ENCODE data around the gene FGF12.

The FGF12 gene

DNA sequence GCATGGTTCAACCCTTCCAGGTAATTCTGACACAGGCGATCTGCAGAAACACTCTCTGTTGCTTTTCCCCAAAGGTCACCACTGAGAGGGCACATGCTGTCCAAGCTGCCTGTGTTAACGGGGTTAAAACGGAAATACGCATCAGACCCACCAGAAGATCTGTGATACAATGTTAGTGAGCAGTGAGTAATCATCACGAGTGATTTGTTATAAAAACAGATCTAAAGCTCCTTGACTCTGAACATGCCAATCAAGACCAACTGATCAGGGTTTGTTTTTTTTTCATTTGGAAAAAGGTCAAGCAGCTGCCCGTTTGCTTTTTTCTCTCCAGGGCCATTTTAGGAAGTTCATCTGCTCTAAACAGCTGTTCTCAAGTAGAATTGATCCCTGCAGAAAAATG, 43.2 kb downstream of the FGF12 start:
- DNase-seq, result no peak

DNA sequence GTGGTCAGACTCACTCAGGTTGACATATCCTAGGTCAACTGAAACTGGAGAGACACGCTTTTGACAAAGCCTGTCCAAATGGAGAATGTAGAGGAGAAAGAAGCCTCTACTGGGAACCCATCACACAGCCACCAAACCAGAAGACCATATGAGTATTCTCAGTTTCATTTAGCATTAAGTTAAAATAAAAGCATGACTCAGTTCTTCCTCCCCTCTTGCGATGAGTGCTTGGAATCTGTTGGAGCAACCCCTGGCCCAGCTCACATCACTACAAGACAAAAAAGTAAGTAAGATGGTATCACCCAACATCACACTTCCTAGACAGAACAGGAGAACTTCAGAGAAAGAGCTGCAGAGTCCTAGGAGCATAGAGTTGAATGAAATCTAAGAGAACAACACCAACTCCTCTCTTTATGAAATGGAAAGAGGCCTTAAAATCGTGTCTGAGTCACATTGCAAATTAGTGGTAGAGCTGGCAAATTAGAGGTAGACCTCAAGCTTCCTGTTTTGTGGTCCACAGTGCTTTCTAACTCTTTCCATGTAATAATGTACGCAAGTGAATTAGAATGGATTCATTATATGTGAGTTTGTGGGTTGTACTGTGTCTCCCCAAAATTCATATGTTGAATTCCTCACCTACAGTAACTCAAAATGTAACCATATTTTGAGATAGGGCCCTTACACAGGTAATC, 51.2 kb downstream of the FGF12 start:
- DNase-seq, result no peak

- DNase-seq, result no peak
Observed at GRCh38 chr3:192655628-192656027, 71.7 kb downstream of the FGF12 start.

DNA sequence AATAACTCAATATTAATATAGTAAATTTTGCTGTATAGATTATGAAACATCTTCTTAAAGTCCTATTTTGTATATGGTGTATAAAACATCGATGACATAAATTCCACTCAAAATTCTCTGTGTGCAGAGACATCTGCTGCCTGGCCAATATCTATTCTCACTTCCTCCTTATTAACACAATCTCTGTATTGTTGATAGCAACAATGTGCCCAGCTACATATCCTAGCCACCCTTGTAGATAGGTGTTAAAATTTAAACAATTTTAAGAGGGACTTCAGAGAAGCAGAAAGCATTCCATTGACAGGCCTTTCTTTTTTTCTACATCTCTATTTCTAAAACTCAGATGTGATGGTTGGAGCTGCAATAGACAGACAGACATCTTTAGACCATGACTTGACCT, 72.3 kb downstream of the FGF12 start:
- DNase-seq, result no peak

- DNase-seq, result no peak
Observed at GRCh38 chr3:192653862-192654261, 73.5 kb downstream of the FGF12 start.

DNA sequence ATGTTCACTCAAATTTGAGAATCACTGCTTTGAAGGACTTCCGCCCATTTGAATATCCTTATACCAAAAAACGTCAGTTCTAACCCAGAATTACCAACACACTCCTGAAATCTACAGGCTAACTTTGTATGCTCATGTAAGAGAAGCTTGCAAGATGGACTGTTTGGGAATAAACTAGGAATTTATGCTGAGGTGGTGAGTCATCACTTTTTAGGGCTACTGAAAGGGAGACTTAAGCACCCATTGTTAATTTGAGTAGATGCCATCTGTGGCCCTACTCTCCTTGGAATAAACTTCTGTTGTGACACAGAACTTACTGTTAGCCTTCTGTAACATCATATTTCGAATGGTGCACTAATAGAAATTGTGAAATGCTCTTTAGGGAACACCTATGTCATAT, 74.6 kb downstream of the FGF12 start:
- DNase-seq, result no peak

DNA sequence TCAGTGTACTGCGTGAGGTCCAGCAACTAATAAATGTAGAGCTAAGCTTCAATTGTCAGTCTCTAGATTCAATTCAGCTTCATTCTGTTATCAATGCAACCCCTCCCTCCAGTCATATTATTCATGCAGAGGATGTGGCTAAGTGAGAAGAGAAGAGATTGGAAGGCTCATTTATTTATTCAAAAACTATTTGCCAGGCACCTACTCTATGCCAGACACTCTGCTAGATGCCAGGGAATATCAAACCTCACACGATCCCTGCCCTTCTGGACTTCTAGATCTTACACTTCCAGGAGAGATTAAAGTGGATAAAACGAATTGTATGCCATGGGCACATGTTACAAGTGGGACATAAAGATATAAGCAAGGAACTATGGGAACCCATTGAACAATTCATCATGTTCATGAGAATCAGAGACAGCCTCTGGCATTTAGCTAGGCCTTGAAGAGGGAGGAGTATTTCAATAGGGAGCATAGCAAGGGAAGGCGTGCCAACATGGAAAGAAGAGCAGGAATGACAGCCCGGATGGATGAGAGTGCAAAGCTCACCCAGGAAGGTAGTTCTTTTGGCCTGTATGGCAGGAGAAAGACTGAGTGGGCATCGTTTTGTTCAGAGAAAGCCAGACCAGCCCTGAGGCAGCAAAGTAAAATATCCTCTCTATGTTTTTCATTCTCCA, 75.4 kb downstream of the FGF12 start:
- DNase-seq, result no peak

- DNase-seq, result no peak
Observed at GRCh38 chr3:192645437-192645836, 81.9 kb downstream of the FGF12 start.

DNA sequence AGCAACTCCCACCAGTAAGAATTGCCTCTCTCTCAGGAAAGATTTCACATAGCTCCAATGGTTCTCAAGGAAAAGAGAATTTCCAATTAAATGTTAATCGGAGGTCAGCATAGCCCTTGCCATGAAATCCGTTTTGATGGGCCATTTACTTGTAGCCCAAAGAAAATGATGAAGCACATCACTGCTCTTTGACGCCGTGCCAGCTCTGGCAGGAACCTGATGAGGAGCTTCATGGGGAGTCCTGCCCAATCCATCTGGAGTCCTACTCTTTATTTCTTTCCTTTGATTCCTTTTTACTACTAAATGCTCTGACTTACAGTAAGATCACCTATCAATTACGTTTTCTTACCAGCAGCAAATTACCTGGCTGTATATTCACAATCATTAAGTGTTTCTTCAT, 84.7 kb downstream of the FGF12 start:
- DNase-seq, result no peak

DNA sequence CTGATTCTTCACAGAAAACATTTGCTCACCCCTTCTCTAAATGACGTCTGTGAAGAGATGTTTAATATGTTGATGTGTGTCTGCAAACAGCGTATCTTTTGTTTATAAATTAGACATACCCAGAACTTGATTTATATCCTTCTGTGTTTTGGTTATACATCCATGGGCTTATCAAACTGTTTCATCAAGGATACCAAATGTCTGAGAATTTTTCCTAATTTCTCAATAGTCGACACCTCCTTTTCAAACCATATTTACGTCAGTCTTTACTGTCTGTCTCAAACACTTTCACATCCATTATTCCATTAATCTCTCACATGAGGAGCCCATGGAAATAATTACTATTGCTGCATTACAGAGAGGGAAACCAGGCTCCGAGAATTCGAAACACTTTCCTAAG, 85.4 kb downstream of the FGF12 start:
- no peak for DNase-seq

DNA sequence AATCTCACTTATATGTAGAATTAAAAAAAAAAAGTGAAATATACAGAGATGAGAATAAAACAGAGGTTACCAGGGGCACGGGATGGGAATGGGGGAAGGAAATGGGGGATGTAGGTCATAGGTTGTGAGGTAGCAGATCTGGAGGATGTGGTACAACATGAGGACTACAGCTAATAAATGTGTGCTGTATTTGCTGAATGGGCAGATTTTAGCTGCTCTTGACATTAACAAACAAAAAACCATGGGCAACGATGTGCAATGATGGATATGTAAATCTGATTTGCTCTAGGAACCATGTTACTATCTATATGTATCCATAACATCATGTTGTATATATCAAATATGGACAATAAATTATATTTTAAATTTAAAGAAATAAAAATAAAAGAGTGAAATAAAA, 87.4 kb downstream of the FGF12 start:
- no peak for DNase-seq

GRCh38 chr3:192637803-192638202, 89.5 kb downstream of the FGF12 start:
- DNase-seq, result peak; percentile 36

DNA sequence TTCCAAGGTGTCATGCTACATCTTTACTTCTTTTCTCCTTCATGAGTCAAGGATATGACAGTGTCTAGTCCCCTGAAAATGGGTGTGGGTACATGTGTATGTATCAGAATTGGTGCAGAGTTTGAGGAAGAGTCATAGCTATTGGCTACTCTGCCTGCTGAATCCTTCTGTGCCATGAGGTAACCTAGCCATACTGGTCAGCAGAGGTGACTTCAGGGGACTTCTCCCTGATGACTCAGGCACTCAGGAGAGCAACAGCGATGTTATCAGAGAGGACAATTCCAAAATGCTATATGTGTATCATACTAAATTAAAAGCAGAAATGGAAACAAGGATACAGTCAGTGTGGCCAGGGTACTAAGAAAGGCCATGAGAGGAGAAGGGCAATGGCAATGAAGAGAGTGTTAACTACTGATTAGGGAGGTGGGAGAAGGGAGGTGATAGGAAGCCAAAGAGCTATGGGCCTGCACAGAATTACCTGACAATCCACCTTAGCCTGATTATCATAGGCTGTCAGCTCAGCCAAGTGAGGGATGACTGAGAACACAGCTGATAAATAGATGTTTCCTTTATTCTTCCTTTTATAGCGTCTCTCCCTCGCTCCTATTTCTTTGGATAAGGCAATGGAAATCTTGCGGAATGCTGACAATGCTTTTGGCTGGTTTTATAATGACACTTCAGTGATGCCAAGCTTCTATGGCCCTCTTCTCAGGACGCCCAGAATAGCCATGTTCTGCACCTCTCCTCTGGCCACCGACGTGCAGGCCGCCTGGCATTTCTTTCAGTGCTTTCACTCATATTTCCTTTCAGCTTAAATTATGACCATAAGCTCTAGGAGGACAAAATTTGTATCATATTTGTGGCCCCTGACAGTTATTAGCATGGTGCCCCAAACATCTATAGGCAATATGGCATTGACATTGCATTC, 90.6 kb downstream of the FGF12 start:
- DNase-seq, result no peak

DNA sequence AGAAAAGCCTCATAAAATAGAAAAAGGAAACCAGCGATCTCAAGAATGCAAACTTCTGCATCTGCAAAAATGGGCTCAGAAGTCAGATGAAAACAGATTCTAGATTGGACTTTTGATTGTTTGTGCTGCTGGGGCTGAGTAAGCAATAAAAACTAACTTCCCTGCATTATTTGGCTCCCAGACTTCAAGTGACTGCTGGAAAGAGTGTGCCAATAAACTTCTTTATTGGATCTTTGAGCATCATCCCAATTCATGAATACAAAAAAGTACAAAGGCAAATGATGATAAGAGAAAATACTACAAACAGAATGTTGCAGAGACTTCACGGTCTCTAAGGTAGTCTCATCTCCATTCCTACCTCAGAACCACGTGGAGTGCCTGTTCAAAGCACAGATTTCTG, 97.9 kb downstream of the FGF12 start:
- DNase-seq, result no peak

DNA sequence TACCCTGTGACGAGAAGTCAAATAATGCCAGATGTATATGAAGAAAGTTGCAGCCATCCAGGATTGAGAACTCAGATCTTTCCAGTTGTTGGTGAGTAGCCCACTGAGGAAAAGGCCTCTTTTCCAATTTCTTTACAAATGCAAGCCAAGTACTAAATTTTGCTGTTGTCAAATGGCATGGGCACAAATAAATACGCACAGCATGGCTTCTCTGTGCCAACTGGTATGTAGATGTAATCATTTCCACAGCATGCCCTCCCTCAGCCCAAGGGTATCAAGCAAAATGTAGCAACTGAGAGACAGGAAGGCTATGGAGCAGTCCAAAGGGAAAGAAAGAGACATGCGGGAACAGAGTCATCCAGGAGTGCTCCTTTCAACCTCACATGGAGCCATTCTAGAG, 105.4 kb downstream of the FGF12 start:
- DNase-seq, result no peak

DNA sequence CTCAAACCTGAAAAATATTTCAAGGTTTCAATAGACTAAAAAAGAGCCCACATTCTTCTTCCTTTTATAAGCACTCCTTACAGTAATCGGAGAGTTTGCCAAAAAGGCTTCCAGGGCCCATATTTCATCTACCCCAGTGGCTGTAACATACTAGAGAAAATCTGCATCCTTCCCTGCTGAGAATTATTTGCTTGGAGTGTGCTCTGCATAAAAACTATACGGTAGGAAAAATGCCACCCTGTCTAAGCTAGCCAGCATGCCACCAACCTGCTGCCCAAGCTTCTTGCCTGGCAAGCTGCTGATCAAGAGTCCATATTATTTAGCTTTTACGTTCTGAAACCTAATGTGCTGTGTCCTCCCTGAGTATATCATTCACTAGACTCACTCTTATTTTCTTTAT, 107.1 kb downstream of the FGF12 start:
- no peak for DNase-seq

DNA sequence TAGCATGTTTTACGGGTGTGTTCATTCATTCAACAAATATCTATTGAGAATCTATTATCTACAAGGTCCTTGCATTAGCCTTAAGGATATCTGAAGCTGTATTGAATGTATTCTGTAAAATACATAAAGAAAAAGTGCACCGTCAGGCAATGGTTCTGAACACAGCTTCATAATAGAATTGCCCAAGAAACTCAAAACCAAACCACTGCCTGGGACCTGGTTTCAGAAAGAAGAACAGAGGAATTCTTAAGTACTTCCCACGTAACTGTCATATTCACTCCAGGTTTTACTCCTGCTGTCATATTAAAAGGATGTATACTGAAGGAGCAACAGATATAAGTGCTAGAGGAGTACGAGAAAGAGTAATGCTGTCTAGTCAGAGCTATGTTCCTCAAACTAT, 115.9 kb downstream of the FGF12 start:
- no peak for DNase-seq

- DNase-seq, result no peak
Observed at GRCh38 chr3:192608726-192609600, 118.4 kb downstream of the FGF12 start.

GRCh38 chr3:192607798-192608197, 119.5 kb downstream of the FGF12 start:
- DNase-seq, result no peak

DNA sequence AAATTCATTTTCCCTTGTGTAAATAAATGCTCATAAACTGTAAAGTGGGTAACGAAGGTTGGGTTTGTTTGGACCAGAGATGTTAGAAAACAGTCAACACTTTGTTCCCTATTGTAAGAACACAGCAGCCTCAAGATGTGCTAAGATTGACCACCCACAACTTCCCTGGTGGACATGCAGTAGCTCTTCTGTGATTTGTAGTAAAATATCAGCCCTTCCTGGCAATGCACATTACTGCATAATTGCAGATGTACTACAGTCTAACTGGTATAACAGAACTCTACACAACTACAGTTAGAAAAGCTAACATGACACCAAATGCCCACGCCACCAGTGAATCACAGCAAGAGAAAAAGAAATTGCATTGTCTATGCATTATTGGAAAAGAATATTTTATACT, 129.4 kb downstream of the FGF12 start:
- no peak for DNase-seq

GRCh38 chr3:192597506-192597905, 129.8 kb downstream of the FGF12 start:
- DNase-seq, result no peak

DNA sequence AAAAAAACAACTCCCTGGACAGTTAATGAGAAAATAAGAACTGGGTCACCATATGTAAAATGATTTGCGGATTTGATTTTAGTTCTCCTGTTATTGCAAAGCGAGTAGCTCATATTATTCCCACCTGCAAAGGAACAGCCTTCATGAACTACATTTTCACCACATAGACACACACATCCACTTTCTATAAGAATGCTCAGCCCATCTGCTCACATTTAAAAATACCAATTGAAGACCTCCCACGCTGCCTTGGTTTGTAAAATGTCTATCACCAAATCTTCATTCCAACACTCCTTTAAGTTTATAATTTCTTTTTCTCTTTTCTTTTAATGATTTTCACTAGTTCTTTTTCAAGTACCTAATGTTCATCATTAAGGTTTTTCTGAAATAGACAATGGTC, 148.6 kb downstream of the FGF12 start:
- no peak for DNase-seq

DNA sequence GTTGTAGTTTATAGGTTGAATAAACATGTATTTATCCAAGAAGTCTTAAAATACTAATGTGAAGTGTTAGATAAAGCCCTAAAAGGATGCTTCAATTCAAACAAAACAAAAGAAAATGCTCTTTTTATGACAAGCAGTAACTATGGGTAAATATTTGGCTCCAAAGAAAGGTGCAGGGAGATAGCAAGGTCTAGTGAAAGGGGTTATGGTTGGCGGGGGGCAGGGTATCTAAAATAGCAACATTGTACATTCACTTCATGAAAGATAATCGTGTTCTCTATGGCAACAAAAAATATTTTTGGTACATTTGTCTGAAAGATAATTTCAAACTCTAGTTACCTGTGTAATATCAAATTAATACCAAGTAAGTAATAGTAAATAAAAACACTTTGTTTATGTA, 149.5 kb downstream of the FGF12 start:
- DNase-seq, result no peak

All from NCI-H1436 (cell line).